A549 treated with Mapracorat at 1 μM for 4 hours (cell line): ENCODE data around the gene MSH2. TPM values are rescaled to one million over a fixed set of nuclear protein-coding genes. Genes with fewer than 3 reads are reported as not detected.

Experiments
- total RNA-seq: library from RNA; stranded (reverse); fragments of 200-300 nt; extraction: Qiagen RNA extraction; gene quantifications from 5 replicates; pipeline ENCODE4 v1.2.3, GENCODE V29; 2022

Gene MSH2
- 36.3 to 41.6 TPM (median 38.0 TPM) in 5 replicates for total RNA-seq

GRCh38 chr2:47402805-47403608 is at the start of gene MSH2:
MSH2 (plus strand) TSS chr2:47403156; CDS start chr2:47403192, 36 bp downstream.

Other genes with a start within 250 kb of the MSH2 start
- not detected in 5 replicates for gene STPG4, start 247.8 kb upstream of the MSH2 start, total RNA-seq
- gene CALM2, start 226.6 kb upstream of the MSH2 start, total RNA-seq: 989 to 1,411 TPM (median 1,043 TPM) in 5 replicates
- 3.8 to 4.9 TPM (median 4.1 TPM) in 5 replicates for gene EPCAM, start 33.8 kb upstream of the MSH2 start, total RNA-seq
- 0.05 to 0.07 TPM (median 0.05 TPM) in 4 of 5 replicates, not detected in the other for gene KCNK12, start 167.8 kb downstream of the MSH2 start, total RNA-seq